GM12891 (cell line): Measurements from ENCODE around the gene TOPORS.

ENCODE experiments used
- POLR2A ChIP-seq: IDR thresholded peaks from 2 replicates; pipeline ENCODE4 v1.6.1; 2011; ENCODE audit warnings: low read depth, low read length, control low read depth
- POLR2AphosphoS5 ChIP-seq: IDR thresholded peaks from 2 replicates; pipeline ENCODE4 v1.6.1; 2011; ENCODE audit warnings: low read depth, low read length, control low read depth

- TF ChIP-seq POLR2AphosphoS5: no peak
- TF ChIP-seq POLR2A: no peak
Measured at GRCh38 chr9:32524892-32525708, 27.3 kb downstream of the TOPORS start.
